ENCODE results near the gene CTBP1. TPM values are rescaled to one million over a fixed set of nuclear protein-coding genes. Genes with fewer than 3 reads are reported as not detected.

CTBP1 gene
- total RNA-seq, 1 experiment from 2014 or later: 136 TPM

DNA sequence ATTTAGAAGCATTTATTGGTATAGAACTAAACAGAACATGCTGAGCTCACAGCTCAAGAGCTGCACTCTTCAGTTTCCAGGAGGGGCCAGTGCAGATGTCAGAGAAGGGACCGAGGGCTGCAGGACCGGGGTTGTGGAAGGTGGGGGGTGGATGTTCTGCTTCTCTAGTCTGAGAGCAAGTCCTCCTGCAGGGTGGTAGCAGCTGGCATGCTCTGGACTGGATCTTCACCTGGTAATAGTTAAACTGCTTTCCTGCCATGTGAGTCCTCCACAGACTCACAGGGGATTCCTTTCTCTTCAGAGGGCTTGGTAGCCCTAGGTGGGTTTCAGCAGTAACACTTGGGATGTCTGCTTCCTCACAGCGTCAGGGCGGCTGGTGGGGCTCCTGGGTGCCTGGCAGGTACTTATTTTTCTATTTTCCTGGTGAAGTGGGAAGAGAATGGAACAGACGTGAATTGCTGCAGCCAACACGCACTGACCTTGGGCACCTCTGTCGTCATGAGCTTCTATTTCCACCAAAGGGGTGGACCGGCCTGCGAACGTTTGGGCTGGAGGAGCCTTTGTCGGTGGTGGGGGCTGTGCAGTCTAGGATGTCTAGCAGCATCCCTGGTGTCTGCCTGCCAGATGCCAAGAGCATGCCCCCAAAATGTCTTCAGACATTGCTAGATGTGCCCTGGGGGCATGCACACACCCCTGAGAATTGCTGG is 43.2 kb upstream of the CTBP1 start:
- H3K4me2 ChIP-seq (ENCODE audit: insufficient read depth, insufficient read length, low read length): no peak overlapping the region
- no peak for TF ChIP-seq CTCF (conservative IDR thresholded peaks at IDR 0.05)

More for the DNA sequence above, 43.2 kb upstream of the CTBP1 start:
- Histone ChIP-seq H3T11ph (ENCODE audit: low read length) (no peak overlapping the region), H2BK5ac (ENCODE audit: insufficient read length, low read length) (no peak overlapping the region), H3K27ac (ENCODE audit: insufficient read length, low read depth, low read length) (no peak overlapping the region), H3K4me1 (ENCODE audit: insufficient read depth, low read length) (no peaks in the 10 kb centered on the region; the same call in 1 of the 2 replicates), H3K9ac (ENCODE audit: extremely low read depth, insufficient read length, low read length) (no peak overlapping the region), H2BK15ac (ENCODE audit: low read depth, low read length) (no peak overlapping the region), H3K79me2 (ENCODE audit: insufficient read depth, low read length) (peaks cover 52% of the 10 kb centered on the region; the same call in 1 of the 2 replicates), H2BK12ac (ENCODE audit: insufficient read length, low read depth, low read length) (no peak overlapping the region), H3K14ac (ENCODE audit: insufficient read depth, low read length) (no peak overlapping the region; the same call in 1 of the 2 replicates), H3K56ac (ENCODE audit: insufficient read length, low read depth, low read length) (no peak overlapping the region), H2BK20ac (ENCODE audit: low read depth, low read length, poor library complexity, severe bottlenecking) (no peak overlapping the region), H3K23ac (ENCODE audit: insufficient read length, low read depth, low read length) (no peak overlapping the region), H4K5ac (ENCODE audit: insufficient read length, low read depth, low read length) (no peak overlapping the region), H4K20me1 (ENCODE audit: control insufficient read depth, insufficient read depth, insufficient read length) (no peaks in the 10 kb centered on the region), H2AFZ (ENCODE audit: low read length) (no peak overlapping the region), H3K18ac (ENCODE audit: insufficient read length, low read depth, low read length) (no peak overlapping the region), H3K79me1 (ENCODE audit: insufficient read depth, low read depth, low read length, poor library complexity, severe bottlenecking) (peaks cover 15% of the 10 kb centered on the region), H4K8ac (replicated peaks; ENCODE audit: insufficient read length, low read depth, low read length) (no peak overlapping the region), H3K9me3 (ENCODE audit: control insufficient read depth, low read depth, low read length) (no peaks in the 10 kb centered on the region), H3K4ac (ENCODE audit: low read depth, low read length) (no peak overlapping the region), H3K27me3 (ENCODE audit: insufficient read depth, low read length) (no peaks in the 10 kb centered on the region), H2BK120ac (ENCODE audit: low read depth, low read length, poor library complexity, severe bottlenecking) (no peak overlapping the region), H4K91ac (ENCODE audit: insufficient read length, low read depth, low read length) (no peak overlapping the region), H3K23me2 (ENCODE audit: insufficient read length, low read depth, low read length, poor library complexity, severe bottlenecking) (peaks cover 9% of the 10 kb centered on the region), H2AK5ac (ENCODE audit: insufficient read length, low read length) (no peak overlapping the region)
- peak overlapping the region in 2 of 3 experiments; percentile 40 to 77; a peak in 3 of 7 replicates for H3K27ac Mint-ChIP-seq
- peaks cover 8% of the 10 kb centered on the region; the same call in 1 of the 2 replicates for H3K27me3 Mint-ChIP-seq (ENCODE audit: low read depth)
- DNase-seq: peak; percentile 10
- peaks cover 3 to 9% of the 10 kb centered on the region in 2 experiments for H3K9me3 Mint-ChIP-seq
- WGBS (ENCODE audit: extremely low coverage, insufficient read length, low lambda C conversion rate): no CpG with 5 or more reads among the region's 11 CpGs
- H3K4me1 Mint-ChIP-seq: peaks cover 35 to 45% of the 10 kb centered on the region in 2 experiments
- peaks cover 0 to 18% (median 13%) of the 10 kb centered on the region in 3 experiments; a peak in 6 of 7 replicates for H3K36me3 Mint-ChIP-seq (ENCODE audit: insufficient read depth in 1 of 3, low read depth in 3 of 3)
- H3K4me3 Mint-ChIP-seq: peak overlapping the region; percentile 89 to 98

Data from H9 (cell line).